Measurements from ENCODE around the gene ICE1.
"Not testable (repeated sequence)": the region's sequence is repeated elsewhere in the genome, so short reads cannot be mapped to it uniquely, and the experiment has no call there.

GRCh38 chr5:5395093-5395492, 27.4 kb upstream of the ICE1 start:
- TF ChIP-seq FOXP4 (CRISPR knock-in tag; IDR thresholded peaks at IDR 0.05); CTCF (IDR thresholded peaks at IDR 0.05); MYBL2 (CRISPR knock-in tag; IDR thresholded peaks at IDR 0.05); RORB (CRISPR knock-in tag; IDR thresholded peaks at IDR 0.05); E2F1 (CRISPR knock-in tag; IDR thresholded peaks at IDR 0.05); ZNF423 (CRISPR knock-in tag; IDR thresholded peaks at IDR 0.05); ESRRA (CRISPR knock-in tag; IDR thresholded peaks at IDR 0.05; ENCODE audit: borderline replicate concordance); USF2 (CRISPR knock-in tag; IDR thresholded peaks at IDR 0.05); NR1H2 (CRISPR knock-in tag; IDR thresholded peaks at IDR 0.05); NFYB (CRISPR knock-in tag; conservative IDR thresholded peaks at IDR 0.05; ENCODE audit: low read depth); KAT7 (CRISPR knock-in tag; IDR thresholded peaks at IDR 0.05; ENCODE audit: borderline replicate concordance); GRHL2 (CRISPR knock-in tag; IDR thresholded peaks at IDR 0.05; ENCODE audit: insufficient replicate concordance, severe bottlenecking): not testable (repeated sequence)

Measured in WTC11 (cell line).